Measurements from ENCODE around the gene SLC44A2.
"Not testable (repeated sequence)": the region's sequence is repeated elsewhere in the genome, so short reads cannot be mapped to it uniquely, and the experiment has no call there.

The SLC44A2 gene

GRCh38 chr19:10654610-10655456 is 29.5 kb downstream of the SLC44A2 start:
- no peak for DNase-seq (ENCODE audit: low read depth, low spot score)
- ChIA-PET CTCF (interaction anchor here (0.8 to 2.8 kb wide), 6 partner anchors 11 to 219 kb away, joined by 3 to 21 read pairs (median 6); no protein-coding TSS in a partner anchor), POLR2A (no interaction called here)
- peak overlapping the region; percentile 88 for H3K4me3 ChIP-seq (ENCODE audit: low read depth, low read length)
- no peak for TF ChIP-seq CTCF (IDR thresholded peaks at IDR 0.05; ENCODE audit: insufficient read depth, low read length, missing control alignments)

GRCh38 chr19:10655457-10656312 is 30.3 kb downstream of the SLC44A2 start:
- peak overlapping the region; percentile 88 for H3K4me3 ChIP-seq (ENCODE audit: low read depth, low read length)
- POLR2A ChIA-PET = no interaction called here
- TF ChIP-seq CTCF (IDR thresholded peaks at IDR 0.05; ENCODE audit: insufficient read depth, low read length, missing control alignments) = no peak
- CTCF ChIA-PET = interaction anchor here (0.6 to 2.8 kb wide), 9 partner anchors 12 to 232 kb away, joined by 3 to 21 read pairs (median 5); no protein-coding TSS in a partner anchor
- no peak for DNase-seq (ENCODE audit: low read depth, low spot score)

- no peak for TF ChIP-seq CTCF (IDR thresholded peaks at IDR 0.05; ENCODE audit: insufficient read depth, low read length, missing control alignments)
- ChIA-PET CTCF (no interaction called here), POLR2A (no interaction called here)
Observed at GRCh38 chr19:10660346-10660745, 35.0 kb downstream of the SLC44A2 start.

GRCh38 chr19:10661946-10662345 is 36.6 kb downstream of the SLC44A2 start:
- POLR2A ChIA-PET = no interaction called here
- DNase-seq (ENCODE audit: low read depth, low spot score) = no peak
- no peak overlapping the region for H3K4me3 ChIP-seq (ENCODE audit: low read depth, low read length)
- CTCF ChIA-PET = interaction anchor here (0.9 to 1.0 kb wide), 3 partner anchors 9 to 81 kb away, joined by 4 to 5 read pairs (median 5); no protein-coding TSS in a partner anchor
- no peak for TF ChIP-seq CTCF (IDR thresholded peaks at IDR 0.05; ENCODE audit: insufficient read depth, low read length, missing control alignments)

More at GRCh38 chr19:10660346-10660745, 35.0 kb downstream of the SLC44A2 start:
- DNase-seq (ENCODE audit: low read depth, low spot score) = no peak
- H3K4me3 ChIP-seq (ENCODE audit: low read depth, low read length) = no peak overlapping the region

- ChIA-PET POLR2A (no interaction called here), CTCF (interaction anchor here (0.9 to 1.0 kb wide), 3 partner anchors 8 to 82 kb away, joined by 4 to 5 read pairs (median 5); no protein-coding TSS in a partner anchor)
- H3K4me3 ChIP-seq (ENCODE audit: low read depth, low read length) = no peak overlapping the region
- no peak for DNase-seq (ENCODE audit: low read depth, low spot score)
- TF ChIP-seq CTCF (IDR thresholded peaks at IDR 0.05; ENCODE audit: insufficient read depth, low read length, missing control alignments) = no peak
Observed at GRCh38 chr19:10662384-10663251, 37.3 kb downstream of the SLC44A2 start.

GRCh38 chr19:10663252-10663563 is 37.9 kb downstream of the SLC44A2 start:
- POLR2A ChIA-PET; CTCF ChIA-PET; H3K4me3 ChIP-seq (ENCODE audit: low read depth, low read length); DNase-seq (ENCODE audit: low read depth, low spot score): not testable (repeated sequence)
